GM04504 (cell line): ENCODE results near the gene SCG2.
"Not testable (repeated sequence)": the region's sequence is repeated elsewhere in the genome, so short reads cannot be mapped to it uniquely, and the experiment has no call there.

ENCODE experiments used
- DNase-seq: peaks from one replicate; pipeline ENCODE4 v3.0.0-alpha.2; 2012; ENCODE audit warnings: low read depth

SCG2 gene

GRCh38 chr2:223613017-223613950, 11.1 kb upstream of the SCG2 start:
- DNase-seq: peak; percentile 94

- DNase-seq: no peak
Observed at GRCh38 chr2:223612501-223612900, 10.3 kb upstream of the SCG2 start.

DNA sequence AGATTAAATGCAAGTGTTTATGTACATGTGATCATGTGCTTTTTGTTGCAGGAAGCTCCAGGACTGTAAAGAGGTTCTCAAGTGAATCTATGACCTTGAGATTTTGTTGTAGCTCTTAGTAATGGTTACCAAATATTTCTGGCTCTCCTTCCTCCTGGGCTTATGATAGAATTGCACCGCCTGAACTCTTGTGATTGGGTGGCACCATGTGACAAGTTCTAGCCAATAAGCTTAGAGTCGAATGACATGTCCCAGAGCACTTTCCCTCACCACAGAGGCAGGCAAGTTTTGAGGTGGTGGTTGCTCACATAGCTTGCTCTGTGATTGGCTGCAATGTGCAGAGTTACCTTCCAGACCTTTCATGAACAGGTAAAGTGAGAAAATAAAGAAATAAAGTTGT, 8.9 kb upstream of the SCG2 start:
- DNase-seq: no peak

GRCh38 chr2:223607476-223607875, 5.3 kb upstream of the SCG2 start:
- no peak for DNase-seq

GRCh38 chr2:223606946-223607345, 4.8 kb upstream of the SCG2 start:
- DNase-seq: no peak

- no peak for DNase-seq
Observed at GRCh38 chr2:223604231-223604630, 2.1 kb upstream of the SCG2 start.

GRCh38 chr2:223602972-223603371, 811 bp upstream of the SCG2 start:
- no peak for DNase-seq

DNA sequence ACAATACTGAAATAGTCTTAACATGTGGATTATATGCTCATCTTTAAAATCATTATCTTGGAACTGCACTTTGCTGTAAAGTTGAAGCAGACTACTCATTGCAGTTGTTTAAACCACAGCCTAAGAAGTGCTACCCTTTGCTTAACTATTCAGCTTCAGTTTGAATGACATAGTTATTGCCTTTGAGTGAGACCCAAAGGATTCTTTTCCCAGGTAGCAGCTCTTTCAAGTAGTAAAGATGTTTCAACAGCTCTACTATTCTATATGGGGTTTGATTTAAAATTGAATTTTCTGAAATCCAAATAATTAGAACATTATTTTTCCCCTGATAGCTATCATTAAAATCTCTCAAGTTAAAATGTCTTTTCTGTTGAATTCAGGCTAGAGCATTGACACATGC, 1.1 kb downstream of the SCG2 start:
- DNase-seq: no peak

DNA sequence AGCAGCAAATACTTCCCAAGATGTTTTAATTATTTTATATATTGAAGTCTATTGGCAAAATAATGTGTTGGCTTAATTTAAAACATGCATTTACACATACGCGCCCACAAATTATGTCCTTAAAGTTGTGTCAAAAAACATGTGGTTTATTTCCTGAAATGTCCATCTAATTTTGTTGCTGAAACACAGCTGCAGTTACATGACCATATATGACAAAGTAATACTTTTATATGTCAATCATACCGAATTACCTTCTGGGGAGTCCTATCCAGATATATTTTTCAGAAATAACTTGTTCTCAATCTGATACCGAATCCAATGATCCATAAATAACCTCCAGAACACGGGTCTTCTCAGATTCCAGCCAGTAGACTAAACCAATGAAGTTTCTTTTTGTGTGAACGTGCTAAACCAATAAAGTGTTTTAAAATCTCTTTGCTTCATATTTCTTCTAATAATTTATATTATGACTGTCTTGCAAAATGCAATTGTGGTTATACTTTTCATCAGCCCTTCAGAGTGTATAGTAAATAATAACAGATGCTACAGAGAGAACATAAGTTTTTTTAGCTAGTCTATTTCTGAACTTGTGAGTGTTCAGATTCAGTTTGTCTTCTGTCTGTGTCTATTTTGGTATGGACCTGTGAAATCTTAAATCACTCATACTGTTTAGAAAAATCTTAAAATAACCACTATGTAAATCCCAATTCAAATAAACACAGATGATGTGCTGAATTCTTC, 2.4 kb downstream of the SCG2 start:
- DNase-seq: no peak

- no peak for DNase-seq
Observed at GRCh38 chr2:223598994-223599639, 3.0 kb downstream of the SCG2 start.

DNA sequence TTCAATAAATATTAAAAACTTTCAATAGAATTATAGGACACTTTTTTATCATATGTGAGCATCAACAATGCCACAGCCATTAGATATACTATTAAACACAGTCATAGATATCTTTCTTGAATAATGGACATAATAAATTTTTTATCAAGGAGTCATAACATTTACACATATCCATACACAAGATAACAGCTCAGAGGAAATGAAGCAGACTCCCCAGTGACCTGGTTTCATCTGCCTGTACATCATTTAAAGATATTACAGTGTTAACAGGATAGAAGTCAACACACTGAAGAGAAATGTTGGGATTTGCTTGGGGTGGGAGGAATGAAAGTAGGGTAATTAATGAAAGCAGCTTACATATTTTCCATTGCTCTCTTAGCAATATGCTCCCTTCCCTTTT, 5.1 kb downstream of the SCG2 start:
- no peak for DNase-seq

- no peak for DNase-seq
Observed at GRCh38 chr2:223596208-223596607, 6.0 kb downstream of the SCG2 start.

DNA sequence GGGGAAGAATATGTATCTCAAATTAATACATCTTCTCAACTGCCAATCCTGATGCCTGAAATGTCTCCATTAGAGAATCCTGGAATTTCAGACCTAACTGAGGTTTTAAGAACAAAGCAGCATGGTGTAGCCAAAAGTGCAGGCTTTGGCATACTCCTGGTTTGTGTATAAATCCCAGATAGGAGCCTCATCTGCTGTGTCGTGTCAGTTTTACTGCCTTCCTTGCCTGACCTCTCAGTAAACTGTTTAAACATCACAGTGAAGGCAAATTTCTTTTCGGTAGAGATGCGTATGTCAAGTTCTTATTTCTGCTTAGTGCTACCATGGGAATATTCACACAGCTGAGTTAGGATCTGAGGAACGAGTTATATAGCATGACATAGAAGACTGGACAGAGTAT, 7.3 kb downstream of the SCG2 start:
- DNase-seq: no peak

DNA sequence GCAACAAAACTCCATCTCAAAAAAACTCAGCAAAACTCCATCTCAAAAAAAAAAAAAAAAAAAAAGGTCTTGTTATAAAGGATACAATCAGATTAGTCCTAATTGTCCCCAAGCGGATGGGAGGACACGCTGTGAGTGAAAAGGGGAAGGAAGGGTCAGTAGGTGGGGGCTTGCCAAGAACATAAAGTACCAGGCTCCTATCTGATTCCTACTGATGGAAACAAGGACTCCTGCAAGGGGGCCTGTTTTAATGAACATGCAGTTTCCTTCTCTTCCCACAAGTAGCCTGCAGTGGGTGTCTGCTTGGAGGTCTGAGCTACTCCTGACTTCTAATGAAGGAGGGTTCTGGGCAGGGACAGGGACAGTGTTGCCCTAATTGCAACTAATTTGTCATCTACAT, 7.9 kb downstream of the SCG2 start:
- no peak for DNase-seq

DNA sequence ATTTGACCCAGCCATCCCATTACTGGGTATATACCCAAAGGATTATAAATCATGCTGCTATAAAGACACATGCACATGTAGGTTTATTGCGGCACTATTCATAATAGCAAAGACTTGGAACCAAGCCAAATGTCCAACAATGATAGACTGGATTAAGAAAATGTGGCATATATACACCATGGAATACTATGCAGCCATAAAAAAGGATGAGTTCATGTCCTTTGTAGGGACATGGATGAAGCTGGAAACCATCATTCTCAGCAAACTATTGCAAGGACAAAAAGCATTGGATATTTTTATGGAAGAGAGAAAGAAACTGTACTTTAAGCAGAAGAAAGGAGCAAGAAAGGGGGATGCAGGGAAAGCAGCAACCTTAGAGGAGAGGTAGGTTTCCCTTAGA, 9.5 kb downstream of the SCG2 start:
- DNase-seq: not testable (repeated sequence)

GRCh38 chr2:223591596-223591995, 10.6 kb downstream of the SCG2 start:
- no peak for DNase-seq

- DNase-seq: no peak
Observed at GRCh38 chr2:223590964-223591363, 11.2 kb downstream of the SCG2 start.

DNA sequence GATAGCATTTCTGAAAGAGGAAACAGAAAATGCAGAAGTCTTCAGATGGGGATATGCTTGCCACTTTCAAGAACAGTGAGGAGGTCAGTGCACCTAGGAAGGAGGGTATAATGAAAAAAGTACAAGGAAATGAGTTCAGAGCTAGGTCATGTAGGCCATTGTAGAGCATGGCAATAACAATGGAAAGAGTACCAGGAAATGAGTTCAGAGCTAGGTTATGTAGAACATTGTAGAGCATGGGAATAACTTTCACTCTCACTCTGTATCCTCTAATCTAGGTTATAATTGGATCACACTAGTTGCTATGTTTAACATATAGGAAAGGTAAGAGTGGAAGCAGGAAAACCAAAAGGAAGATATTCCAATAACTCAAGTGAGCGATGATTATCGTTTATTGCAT, 12.3 kb downstream of the SCG2 start:
- no peak for DNase-seq

DNA sequence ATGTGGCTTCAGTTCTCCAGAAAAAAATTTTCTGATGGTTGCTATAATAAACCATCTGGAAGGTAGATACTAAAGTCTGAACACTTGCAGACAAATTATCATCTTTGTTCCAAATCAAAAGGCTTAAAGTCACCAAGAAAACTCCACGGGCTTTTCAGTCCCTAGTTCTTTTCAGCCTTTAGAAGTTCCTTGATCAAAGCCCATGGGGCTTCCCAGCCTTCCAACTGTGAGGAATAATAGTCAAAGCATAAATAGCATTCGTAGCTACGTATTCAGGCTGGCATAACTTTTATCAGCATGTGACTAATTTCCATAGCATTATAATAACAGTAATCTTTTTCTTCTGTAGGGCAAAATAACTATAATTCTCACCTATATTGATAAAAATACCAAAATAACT, 13.9 kb downstream of the SCG2 start:
- no peak for DNase-seq

GRCh38 chr2:223587301-223587700, 14.9 kb downstream of the SCG2 start:
- no peak for DNase-seq

DNA sequence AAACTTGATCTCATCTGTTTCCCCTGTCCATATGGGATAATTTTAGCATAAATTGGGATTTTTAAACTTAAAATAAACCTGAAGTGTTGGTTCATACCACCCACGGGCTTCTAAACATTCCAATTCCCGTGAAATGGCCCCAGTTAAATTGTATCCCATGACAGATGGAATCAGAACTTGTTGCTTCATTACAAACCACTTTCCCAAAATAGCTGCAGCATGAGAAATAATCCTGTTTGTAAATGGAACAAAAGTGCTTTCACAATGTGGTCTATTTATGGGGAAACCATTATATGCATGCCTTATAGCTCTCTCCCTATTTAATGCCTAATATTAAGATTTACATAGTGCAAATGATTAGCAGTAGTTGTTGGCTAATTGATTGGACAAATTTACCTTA, 15.9 kb downstream of the SCG2 start:
- peak; percentile 57 for DNase-seq

DNA sequence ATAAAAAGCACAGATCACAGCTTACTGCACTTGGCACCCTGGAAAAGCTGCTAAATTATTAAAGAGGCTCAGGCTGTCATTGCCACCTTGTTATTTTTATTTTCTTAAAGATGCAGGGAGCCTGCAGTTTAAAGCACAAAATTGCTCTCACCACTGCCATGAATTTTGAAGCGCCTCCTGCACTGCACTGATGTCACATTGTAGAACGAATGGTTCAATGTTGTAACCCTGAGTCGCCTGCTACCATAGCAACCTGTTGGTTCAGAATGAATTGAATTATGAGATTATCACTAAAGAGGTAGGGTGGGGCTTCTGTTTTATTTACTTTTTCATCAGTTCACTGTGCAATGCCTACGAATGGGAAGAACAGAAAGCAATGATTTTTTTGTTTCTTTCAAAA, 16.5 kb downstream of the SCG2 start:
- no peak for DNase-seq

GRCh38 chr2:223582001-223582400, 20.2 kb downstream of the SCG2 start:
- DNase-seq: no peak
